ENCODE data around the gene CCNB2. TPM values are rescaled to one million over a fixed set of nuclear protein-coding genes. Genes with fewer than 3 reads are reported as not detected.

Gene CCNB2
- total and polyA plus RNA-seq, 9 of the 15 experiments (the other 6 are each of a cell fraction or from before 2014, with no cell fraction given): 84.8 to 266 (median 124) TPM

GRCh38 chr15:59147666-59148065, 42.7 kb downstream of the CCNB2 start:
- H3K9me1 ChIP-seq (ENCODE audit: control insufficient read depth, insufficient read depth, low read length): no peaks in the 10 kb centered on the region
- H3K4me3 ChIP-seq: no peak overlapping the region
- FAIRE-seq (no peak), ATAC-seq (no peak), DNase-seq (ENCODE audit: extremely low read depth in 1 of 4, low spot score in 3 of 4) (no peak)
- in situ Hi-C loops (cut with MboI): no loop called here
- no TSS peak for BruUV-seq (replicated peaks)
- intact Hi-C loops (cut with micrococcal nuclease): no loop called here
- no peaks in the 10 kb centered on the region for H3K36me3 ChIP-seq (ENCODE audit: control insufficient read depth, insufficient read depth, low read length)
- ChIA-PET CTCF (ENCODE audit: low intra/inter-chr PET ratio) (no interaction called here), POLR2A (interaction anchor here (0.7 to 2.0 kb wide), 2 partner anchors 18 to 142 kb away, joined by 4 read pairs; no protein-coding TSS in a partner anchor)
- no peak overlapping the region for H3K4me2 ChIP-seq (ENCODE audit: insufficient read depth, low read length)
- no peaks in the 10 kb centered on the region for H3K79me2 ChIP-seq (ENCODE audit: control insufficient read depth, insufficient read depth, low read length)
- H3K27me3 ChIP-seq (ENCODE audit: control insufficient read depth in 2 of 2, insufficient read depth in 2 of 2, low read length in 2 of 2): peaks cover 5 to 6% of the 10 kb centered on the region in 2 experiments; a peak in 3 of 5 replicates
- H4K20me1 ChIP-seq (replicated peaks; ENCODE audit: control insufficient read depth, insufficient read depth, low read length): no peaks in the 10 kb centered on the region
- no peaks in the 10 kb centered on the region for H3K9me3 ChIP-seq (replicated peaks; ENCODE audit: control insufficient read depth, insufficient read depth, low read depth, low read length)
- no peak for TF ChIP-seq ZKSCAN1 (IDR thresholded peaks at IDR 0.05; ENCODE audit: low read depth, low read length)
- no peak for TF ChIP-seq CREM (IDR thresholded peaks at IDR 0.05; ENCODE audit: low read depth)
- no peak for TF ChIP-seq TCFL5 (CRISPR knock-in tag; conservative IDR thresholded peaks at IDR 0.05)
- no peak for TF ChIP-seq PYGO2 (tag; IDR thresholded peaks at IDR 0.05)
- no peak for TF ChIP-seq U2AF1 (optimal IDR thresholded peaks at IDR 0.05; ENCODE audit: low read depth, low read length)
- no peak for TF ChIP-seq ESRRB (CRISPR knock-in tag; IDR thresholded peaks at IDR 0.05; ENCODE audit: borderline replicate concordance)
- TF ChIP-seq POLR3A (IDR thresholded peaks at IDR 0.05; ENCODE audit: borderline replicate concordance, extremely low read depth, insufficient read depth, insufficient read length): no peak
- no peak for TF ChIP-seq RBM39 (optimal IDR thresholded peaks at IDR 0.05; ENCODE audit: low read depth, low read length)
- TF ChIP-seq MTA2 (IDR thresholded peaks at IDR 0.05; ENCODE audit: low read depth): no peak
- no peak for TF ChIP-seq TCF7L2 (IDR thresholded peaks at IDR 0.05; ENCODE audit: low read depth, low read length)
- TF ChIP-seq CBFB (CRISPR knock-in tag; IDR thresholded peaks at IDR 0.05): no peak
- TF ChIP-seq POLR2AphosphoS5 (IDR thresholded peaks at IDR 0.05; ENCODE audit: control insufficient read depth, insufficient read depth, low read depth, low read length): no peak
- TF ChIP-seq FOXK1 (CRISPR knock-in tag; IDR thresholded peaks at IDR 0.05; ENCODE audit: borderline replicate concordance): no peak
- no peak for TF ChIP-seq ZNF395 (CRISPR knock-in tag; IDR thresholded peaks at IDR 0.05)
- TF ChIP-seq XRCC4 (IDR thresholded peaks at IDR 0.05; ENCODE audit: extremely low read depth, insufficient read depth, insufficient read length): no peak
- TF ChIP-seq ZNF134 (CRISPR knock-in tag; conservative IDR thresholded peaks at IDR 0.05): no peak
- no peak overlapping the region for H2AFZ ChIP-seq (ENCODE audit: low read depth, low read length)
- no peaks in the 10 kb centered on the region for H3K4me1 ChIP-seq (replicated peaks in 1 of 2; ENCODE audit: control insufficient read depth in 2 of 2, insufficient read depth in 2 of 2, low read length in 2 of 2)
- 38% methylated on average over 5 of the region's 5 CpGs for WGBS (ENCODE audit: insufficient coverage, low coverage, missing lambda C conversion rate)
- H3K9ac ChIP-seq (ENCODE audit: insufficient read depth in 1 of 2, low read depth in 2 of 2, low read length in 2 of 2): no peak overlapping the region
- H3K27ac ChIP-seq (ENCODE audit: extremely low read depth, low read depth, low read length): no peak overlapping the region
